ENCODE results near the gene RAD51B. TPM values are rescaled to one million over a fixed set of nuclear protein-coding genes. Genes with fewer than 3 reads are reported as not detected.

The RAD51B gene
- total RNA-seq, 1 experiment from 2014 or later = 14.2 TPM

GRCh38 chr14:68174446-68174845 lies 354.9 kb downstream of the RAD51B start (continued):
- TF ChIP-seq MLX (CRISPR knock-in tag; IDR thresholded peaks at IDR 0.05) = no peak
- TF ChIP-seq, protein P1, sequence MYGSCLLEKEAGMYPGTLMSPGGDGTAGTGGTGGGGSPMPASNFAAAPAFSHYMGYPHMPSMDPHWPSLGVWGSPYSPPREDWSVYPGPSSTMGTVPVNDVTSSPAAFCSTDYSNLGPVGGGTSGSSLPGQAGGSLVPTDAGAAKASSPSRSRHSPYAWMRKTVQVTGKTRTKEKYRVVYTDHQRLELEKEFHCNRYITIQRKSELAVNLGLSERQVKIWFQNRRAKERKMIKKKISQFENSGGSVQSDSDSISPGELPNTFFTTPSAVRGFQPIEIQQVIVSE (CRISPR knock-in tag; IDR thresholded peaks at IDR 0.05; ENCODE audit: borderline replicate concordance) = no peak
- no peak for TF ChIP-seq SP1 (CRISPR knock-in tag; conservative IDR thresholded peaks at IDR 0.05)
- TF ChIP-seq, protein P2, sequence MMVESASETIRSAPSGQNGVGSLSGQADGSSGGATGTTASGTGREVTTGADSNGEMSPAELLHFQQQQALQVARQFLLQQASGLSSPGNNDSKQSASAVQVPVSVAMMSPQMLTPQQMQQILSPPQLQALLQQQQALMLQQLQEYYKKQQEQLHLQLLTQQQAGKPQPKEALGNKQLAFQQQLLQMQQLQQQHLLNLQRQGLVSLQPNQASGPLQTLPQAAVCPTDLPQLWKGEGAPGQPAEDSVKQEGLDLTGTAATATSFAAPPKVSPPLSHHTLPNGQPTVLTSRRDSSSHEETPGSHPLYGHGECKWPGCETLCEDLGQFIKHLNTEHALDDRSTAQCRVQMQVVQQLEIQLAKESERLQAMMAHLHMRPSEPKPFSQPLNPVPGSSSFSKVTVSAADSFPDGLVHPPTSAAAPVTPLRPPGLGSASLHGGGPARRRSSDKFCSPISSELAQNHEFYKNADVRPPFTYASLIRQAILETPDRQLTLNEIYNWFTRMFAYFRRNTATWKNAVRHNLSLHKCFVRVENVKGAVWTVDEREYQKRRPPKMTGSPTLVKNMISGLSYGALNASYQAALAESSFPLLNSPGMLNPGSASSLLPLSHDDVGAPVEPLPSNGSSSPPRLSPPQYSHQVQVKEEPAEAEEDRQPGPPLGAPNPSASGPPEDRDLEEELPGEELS (CRISPR knock-in tag; IDR thresholded peaks at IDR 0.05) = no peak
- TF ChIP-seq ZNF396 (CRISPR knock-in tag; IDR thresholded peaks at IDR 0.05; ENCODE audit: borderline replicate concordance) = no peak
- TF ChIP-seq NFYB (CRISPR knock-in tag; conservative IDR thresholded peaks at IDR 0.05; ENCODE audit: low read depth) = no peak

GRCh38 chr14:68176687-68177086 lies 357.1 kb downstream of the RAD51B start:
- DNase-seq (ENCODE audit: low spot score) = no peak
- POLR2A ChIA-PET = no interaction called here
- no peak overlapping the region for H3K27ac Mint-ChIP-seq
- TF ChIP-seq, protein P3, sequence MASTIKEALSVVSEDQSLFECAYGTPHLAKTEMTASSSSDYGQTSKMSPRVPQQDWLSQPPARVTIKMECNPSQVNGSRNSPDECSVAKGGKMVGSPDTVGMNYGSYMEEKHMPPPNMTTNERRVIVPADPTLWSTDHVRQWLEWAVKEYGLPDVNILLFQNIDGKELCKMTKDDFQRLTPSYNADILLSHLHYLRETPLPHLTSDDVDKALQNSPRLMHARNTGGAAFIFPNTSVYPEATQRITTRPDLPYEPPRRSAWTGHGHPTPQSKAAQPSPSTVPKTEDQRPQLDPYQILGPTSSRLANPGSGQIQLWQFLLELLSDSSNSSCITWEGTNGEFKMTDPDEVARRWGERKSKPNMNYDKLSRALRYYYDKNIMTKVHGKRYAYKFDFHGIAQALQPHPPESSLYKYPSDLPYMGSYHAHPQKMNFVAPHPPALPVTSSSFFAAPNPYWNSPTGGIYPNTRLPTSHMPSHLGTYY (CRISPR knock-in tag; IDR thresholded peaks at IDR 0.05) = no peak
- no peak for TF ChIP-seq CBFB (CRISPR knock-in tag; IDR thresholded peaks at IDR 0.05; ENCODE audit: low read depth)
- no peak for TF ChIP-seq EMX1 (CRISPR knock-in tag; IDR thresholded peaks at IDR 0.05)
- TF ChIP-seq SOX15 (CRISPR knock-in tag; IDR thresholded peaks at IDR 0.05) = no peak
- no peak for TF ChIP-seq ZNF423 (CRISPR knock-in tag; IDR thresholded peaks at IDR 0.05)
- no peak for TF ChIP-seq RELA (CRISPR knock-in tag; IDR thresholded peaks at IDR 0.05; ENCODE audit: borderline replicate concordance)
- no peak for TF ChIP-seq CREB1 (CRISPR knock-in tag; IDR thresholded peaks at IDR 0.05)
- TF ChIP-seq, protein P4, sequence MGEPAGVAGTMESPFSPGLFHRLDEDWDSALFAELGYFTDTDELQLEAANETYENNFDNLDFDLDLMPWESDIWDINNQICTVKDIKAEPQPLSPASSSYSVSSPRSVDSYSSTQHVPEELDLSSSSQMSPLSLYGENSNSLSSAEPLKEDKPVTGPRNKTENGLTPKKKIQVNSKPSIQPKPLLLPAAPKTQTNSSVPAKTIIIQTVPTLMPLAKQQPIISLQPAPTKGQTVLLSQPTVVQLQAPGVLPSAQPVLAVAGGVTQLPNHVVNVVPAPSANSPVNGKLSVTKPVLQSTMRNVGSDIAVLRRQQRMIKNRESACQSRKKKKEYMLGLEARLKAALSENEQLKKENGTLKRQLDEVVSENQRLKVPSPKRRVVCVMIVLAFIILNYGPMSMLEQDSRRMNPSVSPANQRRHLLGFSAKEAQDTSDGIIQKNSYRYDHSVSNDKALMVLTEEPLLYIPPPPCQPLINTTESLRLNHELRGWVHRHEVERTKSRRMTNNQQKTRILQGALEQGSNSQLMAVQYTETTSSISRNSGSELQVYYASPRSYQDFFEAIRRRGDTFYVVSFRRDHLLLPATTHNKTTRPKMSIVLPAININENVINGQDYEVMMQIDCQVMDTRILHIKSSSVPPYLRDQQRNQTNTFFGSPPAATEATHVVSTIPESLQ (CRISPR knock-in tag; IDR thresholded peaks at IDR 0.05) = no peak
- no peak for TF ChIP-seq PRRX2 (CRISPR knock-in tag; IDR thresholded peaks at IDR 0.05)
- TF ChIP-seq FOXJ3 (CRISPR knock-in tag; IDR thresholded peaks at IDR 0.05; ENCODE audit: borderline replicate concordance) = no peak
- TF ChIP-seq ELF4 (CRISPR knock-in tag; IDR thresholded peaks at IDR 0.05; ENCODE audit: low read depth) = no peak
- no peak for TF ChIP-seq MAX (CRISPR knock-in tag; IDR thresholded peaks at IDR 0.05)
- no peak for TF ChIP-seq NFE2L1 (CRISPR knock-in tag; IDR thresholded peaks at IDR 0.05)
- TF ChIP-seq, protein P5, sequence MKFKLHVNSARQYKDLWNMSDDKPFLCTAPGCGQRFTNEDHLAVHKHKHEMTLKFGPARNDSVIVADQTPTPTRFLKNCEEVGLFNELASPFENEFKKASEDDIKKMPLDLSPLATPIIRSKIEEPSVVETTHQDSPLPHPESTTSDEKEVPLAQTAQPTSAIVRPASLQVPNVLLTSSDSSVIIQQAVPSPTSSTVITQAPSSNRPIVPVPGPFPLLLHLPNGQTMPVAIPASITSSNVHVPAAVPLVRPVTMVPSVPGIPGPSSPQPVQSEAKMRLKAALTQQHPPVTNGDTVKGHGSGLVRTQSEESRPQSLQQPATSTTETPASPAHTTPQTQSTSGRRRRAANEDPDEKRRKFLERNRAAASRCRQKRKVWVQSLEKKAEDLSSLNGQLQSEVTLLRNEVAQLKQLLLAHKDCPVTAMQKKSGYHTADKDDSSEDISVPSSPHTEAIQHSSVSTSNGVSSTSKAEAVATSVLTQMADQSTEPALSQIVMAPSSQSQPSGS (CRISPR knock-in tag; IDR thresholded peaks at IDR 0.05; ENCODE audit: borderline replicate concordance, low read depth) = no peak
- TF ChIP-seq ZNF219 (CRISPR knock-in tag; IDR thresholded peaks at IDR 0.05; ENCODE audit: borderline replicate concordance) = no peak
- no peak for TF ChIP-seq SP1 (CRISPR knock-in tag; conservative IDR thresholded peaks at IDR 0.05)
- TF ChIP-seq ATF1 (CRISPR knock-in tag; IDR thresholded peaks at IDR 0.05) = no peak
- TF ChIP-seq OVOL2 (CRISPR knock-in tag; IDR thresholded peaks at IDR 0.05; ENCODE audit: borderline replicate concordance) = no peak
- no peak for TF ChIP-seq HMGXB4 (CRISPR knock-in tag; IDR thresholded peaks at IDR 0.05)
- no peak for TF ChIP-seq E2F1 (CRISPR knock-in tag; IDR thresholded peaks at IDR 0.05)
- CTCF ChIA-PET = no interaction called here
- no peaks in the 10 kb centered on the region; the same call in 1 of the 2 replicates for H3K27me3 Mint-ChIP-seq (ENCODE audit: low read depth)
- peaks cover 28% of the 10 kb centered on the region for H3K4me1 Mint-ChIP-seq
- H3K36me3 Mint-ChIP-seq = no peaks in the 10 kb centered on the region
- ATAC-seq = no peak
- H3K9me3 Mint-ChIP-seq = no peaks in the 10 kb centered on the region
- H3K4me3 Mint-ChIP-seq = no peak overlapping the region
